HEK293 (cell line): ENCODE results near the gene NLGN2.

Experiments used
- CTCF ChIP-seq: fragments of 450-650 bp; formaldehyde crosslinking; IDR thresholded peaks from 2 replicates; pipeline ENCODE4 v1.5.1; 2016; ENCODE audit warnings: missing biosample characterization, missing genetic modification characterization
- RBAK ChIP-seq: fragments of 450-650 bp; formaldehyde crosslinking; IDR thresholded peaks from 2 replicates; pipeline ENCODE4 v1.5.1; 2016; ENCODE audit warnings: missing biosample characterization, missing genetic modification characterization
- REST ChIP-seq: fragments of 450-650 bp; formaldehyde crosslinking; IDR thresholded peaks from 2 replicates; pipeline ENCODE4 v1.5.1; 2016; ENCODE audit warnings: missing biosample characterization, missing genetic modification characterization
- ZNF362 ChIP-seq: fragments of 450-650 bp; formaldehyde crosslinking; IDR thresholded peaks from 2 replicates; pipeline ENCODE4 v1.5.1; 2016; ENCODE audit warnings: missing biosample characterization, missing genetic modification characterization

GRCh38 chr17:7407485-7408251, at the start of gene NLGN2:
- TF ChIP-seq ZNF362 (tag by site-specific recombination) (no peak), CTCF (no peak), REST (tag by site-specific recombination) (no peak), RBAK (tag by site-specific recombination) (no peak)
